ENCODE data around the gene HBD. TPM values are rescaled to one million over a fixed set of nuclear protein-coding genes. Genes with fewer than 3 reads are reported as not detected.

The HBD gene
- total and polyA plus RNA-seq, 9 of the 15 experiments (the other 6 are each of a cell fraction or from before 2014, with no cell fraction given): 11.8 to 169 (median 36.0) TPM

DNA sequence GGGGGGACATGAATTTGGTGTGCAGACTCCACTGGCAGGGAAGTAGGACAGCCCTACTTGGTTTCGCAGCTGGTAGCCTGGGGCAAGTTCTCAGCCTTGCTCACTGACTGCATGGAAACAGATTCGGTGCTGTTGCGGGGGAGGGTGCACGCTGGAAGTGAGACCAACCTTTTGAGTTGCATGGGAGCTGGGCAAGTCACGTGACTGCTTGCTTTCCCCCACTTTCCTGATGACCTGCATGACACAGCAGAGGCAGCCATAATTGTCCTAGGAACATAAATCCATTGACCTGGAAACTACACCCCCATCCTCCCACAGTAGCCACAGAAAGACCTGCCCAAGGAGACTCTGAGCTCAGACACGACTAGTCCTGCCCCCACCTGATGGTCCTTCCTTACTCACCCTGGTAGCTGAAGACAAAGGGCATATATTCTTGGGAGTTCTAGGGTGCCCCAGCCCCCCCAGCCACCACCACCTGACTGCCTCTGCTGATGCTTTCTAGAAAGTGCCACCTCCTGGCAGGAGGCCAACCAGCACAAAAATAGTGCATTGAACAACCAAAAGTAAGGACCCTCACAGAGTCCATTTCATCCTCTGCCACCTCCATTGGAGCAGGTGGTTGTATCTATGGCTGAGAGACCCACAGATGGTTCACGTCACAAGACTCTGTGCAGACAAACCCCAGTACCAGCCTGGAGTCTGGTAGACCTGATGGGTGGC, 24.4 kb upstream of the HBD start:
- POLR2A ChIA-PET: interaction anchor here (1.4 to 3.7 kb wide), 4 partner anchors 9 to 22 kb away, joined by 3 to 31 read pairs (median 10); partner anchors contain the start of gene HBE1
- Histone ChIP-seq H3K27me3 (ENCODE audit: control insufficient read depth in 2 of 2, insufficient read depth in 2 of 2, low read length in 2 of 2) (no peaks in the 10 kb centered on the region), H3K9ac (ENCODE audit: insufficient read depth in 1 of 2, low read depth in 2 of 2, low read length in 2 of 2) (peak overlapping the region in 1 of 2 experiments; percentile 81; a peak in 3 of 4 replicates), H3K4me1 (replicated peaks in 1 of 2; ENCODE audit: control insufficient read depth in 2 of 2, insufficient read depth in 2 of 2, low read length in 2 of 2) (peaks cover 25 to 40% of the 10 kb centered on the region in 2 experiments), H4K20me1 (replicated peaks; ENCODE audit: control insufficient read depth, insufficient read depth, low read length) (peaks cover 4% of the 10 kb centered on the region; the same call in 1 of the 2 replicates), H3K36me3 (ENCODE audit: control insufficient read depth, insufficient read depth, low read length) (peaks cover 6% of the 10 kb centered on the region; the same call in 1 of the 3 replicates), H3K9me1 (ENCODE audit: control insufficient read depth, insufficient read depth, low read length) (no peaks in the 10 kb centered on the region), H3K9me3 (replicated peaks; ENCODE audit: control insufficient read depth, insufficient read depth, low read depth, low read length) (no peaks in the 10 kb centered on the region), H3K27ac (ENCODE audit: extremely low read depth, low read depth, low read length) (peak overlapping the region; percentile 56), H3K4me3 (no peak overlapping the region), H3K4me2 (ENCODE audit: insufficient read depth, low read length) (peak overlapping the region; percentile 39), H2AFZ (ENCODE audit: low read depth, low read length) (peak overlapping the region; percentile 41), H3K79me2 (ENCODE audit: control insufficient read depth, insufficient read depth, low read length) (peaks cover 29% of the 10 kb centered on the region)
- CTCF ChIA-PET (ENCODE audit: low intra/inter-chr PET ratio): no interaction called here
- no TSS peak for BruUV-seq (replicated peaks)
- peak; percentile 57 for FAIRE-seq
- peak; percentile 8 for ATAC-seq
- WGBS (ENCODE audit: insufficient coverage, low coverage, missing lambda C conversion rate): 8% methylated on average over 4 of the region's 7 CpGs
- peak; percentile 40 to 89 (median 48) for DNase-seq (ENCODE audit: extremely low read depth in 1 of 4, low spot score in 3 of 4)
- in situ Hi-C loops (cut with MboI) (no loop called here), intact Hi-C loops (cut with micrococcal nuclease) (no loop called here)
- TF ChIP-seq, protein P1, sequence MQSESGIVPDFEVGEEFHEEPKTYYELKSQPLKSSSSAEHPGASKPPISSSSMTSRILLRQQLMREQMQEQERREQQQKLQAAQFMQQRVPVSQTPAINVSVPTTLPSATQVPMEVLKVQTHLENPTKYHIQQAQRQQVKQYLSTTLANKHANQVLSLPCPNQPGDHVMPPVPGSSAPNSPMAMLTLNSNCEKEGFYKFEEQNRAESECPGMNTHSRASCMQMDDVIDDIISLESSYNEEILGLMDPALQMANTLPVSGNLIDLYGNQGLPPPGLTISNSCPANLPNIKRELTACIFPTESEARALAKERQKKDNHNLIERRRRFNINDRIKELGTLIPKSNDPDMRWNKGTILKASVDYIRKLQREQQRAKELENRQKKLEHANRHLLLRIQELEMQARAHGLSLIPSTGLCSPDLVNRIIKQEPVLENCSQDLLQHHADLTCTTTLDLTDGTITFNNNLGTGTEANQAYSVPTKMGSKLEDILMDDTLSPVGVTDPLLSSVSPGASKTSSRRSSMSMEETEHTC (IDR thresholded peaks at IDR 0.05): peak; percentile 81; the same call in 1 of the 2 replicates
- TF ChIP-seq SMARCA4 (IDR thresholded peaks at IDR 0.05): peak; percentile 56; the same call in 1 of the 2 replicates
- TF ChIP-seq ETV1 (tag; conservative IDR thresholded peaks at IDR 0.05; ENCODE audit: low read depth): peak; percentile 51; the same call in 1 of the 2 replicates
- TF ChIP-seq CXXC5 (CRISPR knock-in tag; IDR thresholded peaks at IDR 0.05): peak; percentile 72
- TF ChIP-seq, protein P2, sequence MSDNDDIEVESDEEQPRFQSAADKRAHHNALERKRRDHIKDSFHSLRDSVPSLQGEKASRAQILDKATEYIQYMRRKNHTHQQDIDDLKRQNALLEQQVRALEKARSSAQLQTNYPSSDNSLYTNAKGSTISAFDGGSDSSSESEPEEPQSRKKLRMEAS (CRISPR knock-in tag; IDR thresholded peaks at IDR 0.05): peak; percentile 85
- TF ChIP-seq ZNF316 (IDR thresholded peaks at IDR 0.05): peak; percentile 72
- TF ChIP-seq, protein P3, sequence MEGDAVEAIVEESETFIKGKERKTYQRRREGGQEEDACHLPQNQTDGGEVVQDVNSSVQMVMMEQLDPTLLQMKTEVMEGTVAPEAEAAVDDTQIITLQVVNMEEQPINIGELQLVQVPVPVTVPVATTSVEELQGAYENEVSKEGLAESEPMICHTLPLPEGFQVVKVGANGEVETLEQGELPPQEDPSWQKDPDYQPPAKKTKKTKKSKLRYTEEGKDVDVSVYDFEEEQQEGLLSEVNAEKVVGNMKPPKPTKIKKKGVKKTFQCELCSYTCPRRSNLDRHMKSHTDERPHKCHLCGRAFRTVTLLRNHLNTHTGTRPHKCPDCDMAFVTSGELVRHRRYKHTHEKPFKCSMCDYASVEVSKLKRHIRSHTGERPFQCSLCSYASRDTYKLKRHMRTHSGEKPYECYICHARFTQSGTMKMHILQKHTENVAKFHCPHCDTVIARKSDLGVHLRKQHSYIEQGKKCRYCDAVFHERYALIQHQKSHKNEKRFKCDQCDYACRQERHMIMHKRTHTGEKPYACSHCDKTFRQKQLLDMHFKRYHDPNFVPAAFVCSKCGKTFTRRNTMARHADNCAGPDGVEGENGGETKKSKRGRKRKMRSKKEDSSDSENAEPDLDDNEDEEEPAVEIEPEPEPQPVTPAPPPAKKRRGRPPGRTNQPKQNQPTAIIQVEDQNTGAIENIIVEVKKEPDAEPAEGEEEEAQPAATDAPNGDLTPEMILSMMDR (IDR thresholded peaks at IDR 0.05 in 2 of 3, conservative IDR thresholded peaks at IDR 0.05 in 1 of 3; ENCODE audit: insufficient read depth in 2 of 3, low read depth in 1 of 3, low read length in 3 of 3): no peak
- TF ChIP-seq ARHGAP35 (IDR thresholded peaks at IDR 0.05; ENCODE audit: partially characterized antibody): no peak
- TF ChIP-seq KLF16 (IDR thresholded peaks at IDR 0.05): 0 out of 2 replicates have a peak, but pooled peaks have one; percentile 43
- TF ChIP-seq HSF4 (CRISPR knock-in tag; IDR thresholded peaks at IDR 0.05; ENCODE audit: borderline replicate concordance): 0 out of 2 replicates have a peak, but pooled peaks have one; percentile 22
- peak; percentile 59 for TF ChIP-seq RNF2 (IDR thresholded peaks at IDR 0.05)
- TF ChIP-seq, protein P4, sequence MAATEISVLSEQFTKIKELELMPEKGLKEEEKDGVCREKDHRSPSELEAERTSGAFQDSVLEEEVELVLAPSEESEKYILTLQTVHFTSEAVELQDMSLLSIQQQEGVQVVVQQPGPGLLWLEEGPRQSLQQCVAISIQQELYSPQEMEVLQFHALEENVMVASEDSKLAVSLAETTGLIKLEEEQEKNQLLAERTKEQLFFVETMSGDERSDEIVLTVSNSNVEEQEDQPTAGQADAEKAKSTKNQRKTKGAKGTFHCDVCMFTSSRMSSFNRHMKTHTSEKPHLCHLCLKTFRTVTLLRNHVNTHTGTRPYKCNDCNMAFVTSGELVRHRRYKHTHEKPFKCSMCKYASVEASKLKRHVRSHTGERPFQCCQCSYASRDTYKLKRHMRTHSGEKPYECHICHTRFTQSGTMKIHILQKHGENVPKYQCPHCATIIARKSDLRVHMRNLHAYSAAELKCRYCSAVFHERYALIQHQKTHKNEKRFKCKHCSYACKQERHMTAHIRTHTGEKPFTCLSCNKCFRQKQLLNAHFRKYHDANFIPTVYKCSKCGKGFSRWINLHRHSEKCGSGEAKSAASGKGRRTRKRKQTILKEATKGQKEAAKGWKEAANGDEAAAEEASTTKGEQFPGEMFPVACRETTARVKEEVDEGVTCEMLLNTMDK (IDR thresholded peaks at IDR 0.05; ENCODE audit: borderline replicate concordance, insufficient read depth, low read depth, low read length, poor library complexity, severe bottlenecking): no peak
- TF ChIP-seq CBX2 (IDR thresholded peaks at IDR 0.05; ENCODE audit: insufficient read depth, low read length, poor library complexity, severe bottlenecking): no peak

Data from K562 (cell line).